Raji (cell line): ENCODE data around the gene FRMD5.

ENCODE experiments used
- POLR2A ChIP-seq: IDR thresholded peaks from 2 replicates; pipeline ENCODE4 v1.6.1; 2011; ENCODE audit warnings: low read depth, low read length, control low read depth; ENCODE audit not compliant: insufficient read depth

FRMD5 gene

GRCh38 chr15:43854801-43855200, 340.3 kb downstream of the FRMD5 start:
- TF ChIP-seq POLR2A = no peak

- no peak for TF ChIP-seq POLR2A
These were observed 342.5 kb downstream of the FRMD5 start for GRCh38 chr15:43852607-43853006.

GRCh38 chr15:43851251-43851650, 343.8 kb downstream of the FRMD5 start:
- TF ChIP-seq POLR2A = no peak

- TF ChIP-seq POLR2A = no peak
These were observed 349.6 kb downstream of the FRMD5 start for GRCh38 chr15:43845421-43845820.

GRCh38 chr15:43828061-43828657, 366.9 kb downstream of the FRMD5 start:
- TF ChIP-seq POLR2A = no peak

- TF ChIP-seq POLR2A = peak; percentile 59
These were observed 368.3 kb downstream of the FRMD5 start, which contains the start of gene WDR76 for GRCh38 chr15:43826508-43827341. WDR76 (plus strand) TSS chr15:43827002; CDS start chr15:43827033, 31 bp downstream.

- 0 out of 2 replicates have a peak, but pooled peaks have one; percentile 11 for TF ChIP-seq POLR2A
These were observed 369.0 kb downstream of the FRMD5 start for GRCh38 chr15:43826029-43826507.

- TF ChIP-seq POLR2A = peak; percentile 97
These were observed 370.5 kb downstream of the FRMD5 start, which contains the start of gene MFAP1 for GRCh38 chr15:43824302-43825246. MFAP1 (minus strand) TSS chr15:43824690; CDS start chr15:43824569, 121 bp downstream.

- no peak for TF ChIP-seq POLR2A
These were observed 373.6 kb downstream of the FRMD5 start for GRCh38 chr15:43821505-43821904.
